DMS79 (cell line): ENCODE data around the gene ADSS1.
"Not testable (repeated sequence)": the region's sequence is repeated elsewhere in the genome, so short reads cannot be mapped to it uniquely, and the experiment has no call there.

ENCODE experiments used
- DNase-seq: peaks from one replicate; lab custom pipeline; 2025; lab: John Stamatoyannopoulos, UW

ADSS1 gene

DNA sequence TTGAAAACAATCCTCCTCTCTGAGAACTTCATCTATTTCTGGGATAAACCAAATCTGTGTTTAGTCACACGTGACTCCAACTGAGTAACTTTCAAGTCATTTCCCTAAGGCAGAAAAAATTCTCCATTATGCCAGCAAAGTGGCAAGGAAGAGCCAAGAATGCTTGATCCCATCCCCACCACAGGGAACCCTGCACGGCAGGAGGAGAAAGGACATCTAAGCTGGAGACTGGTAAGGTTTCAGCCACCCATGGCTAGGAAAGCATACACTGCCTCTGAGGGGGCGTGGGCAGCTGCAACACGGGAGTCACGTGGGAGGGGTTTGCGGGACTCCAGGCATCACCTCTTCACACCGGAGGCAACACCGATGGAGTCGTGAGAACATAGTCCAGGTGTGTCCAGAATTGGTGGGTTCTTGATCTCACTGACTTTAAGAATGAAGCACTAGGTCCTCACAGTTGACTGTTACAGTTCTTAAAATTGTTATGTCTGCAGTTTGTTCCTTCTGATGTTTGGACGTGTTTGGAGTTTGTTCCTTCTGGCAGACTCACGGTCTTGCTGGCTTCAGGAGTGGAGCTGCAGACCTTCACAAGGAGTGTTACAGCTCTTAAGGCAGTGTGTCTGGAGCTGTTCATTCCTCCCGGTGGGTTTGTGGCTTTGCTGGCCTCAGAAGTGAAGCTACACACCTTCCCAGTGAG, 26.2 kb downstream of the ADSS1 start:
- DNase-seq = no peak

DNA sequence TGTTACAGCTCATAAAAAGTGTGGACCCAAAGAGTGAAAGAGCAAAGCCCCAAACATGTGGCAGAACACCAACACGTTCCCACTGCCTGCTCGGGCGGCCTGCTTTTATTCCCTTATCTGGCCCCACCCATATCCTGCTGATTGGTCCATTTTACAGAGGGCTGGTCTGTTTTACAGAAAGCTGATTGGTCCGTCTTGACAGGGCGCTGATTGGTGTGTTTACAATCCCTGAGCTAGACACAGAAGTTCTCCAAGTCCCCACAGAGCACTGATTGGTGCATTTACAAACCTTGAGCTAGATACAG, 26.7 kb downstream of the ADSS1 start:
- not testable (repeated sequence) for DNase-seq

DNA sequence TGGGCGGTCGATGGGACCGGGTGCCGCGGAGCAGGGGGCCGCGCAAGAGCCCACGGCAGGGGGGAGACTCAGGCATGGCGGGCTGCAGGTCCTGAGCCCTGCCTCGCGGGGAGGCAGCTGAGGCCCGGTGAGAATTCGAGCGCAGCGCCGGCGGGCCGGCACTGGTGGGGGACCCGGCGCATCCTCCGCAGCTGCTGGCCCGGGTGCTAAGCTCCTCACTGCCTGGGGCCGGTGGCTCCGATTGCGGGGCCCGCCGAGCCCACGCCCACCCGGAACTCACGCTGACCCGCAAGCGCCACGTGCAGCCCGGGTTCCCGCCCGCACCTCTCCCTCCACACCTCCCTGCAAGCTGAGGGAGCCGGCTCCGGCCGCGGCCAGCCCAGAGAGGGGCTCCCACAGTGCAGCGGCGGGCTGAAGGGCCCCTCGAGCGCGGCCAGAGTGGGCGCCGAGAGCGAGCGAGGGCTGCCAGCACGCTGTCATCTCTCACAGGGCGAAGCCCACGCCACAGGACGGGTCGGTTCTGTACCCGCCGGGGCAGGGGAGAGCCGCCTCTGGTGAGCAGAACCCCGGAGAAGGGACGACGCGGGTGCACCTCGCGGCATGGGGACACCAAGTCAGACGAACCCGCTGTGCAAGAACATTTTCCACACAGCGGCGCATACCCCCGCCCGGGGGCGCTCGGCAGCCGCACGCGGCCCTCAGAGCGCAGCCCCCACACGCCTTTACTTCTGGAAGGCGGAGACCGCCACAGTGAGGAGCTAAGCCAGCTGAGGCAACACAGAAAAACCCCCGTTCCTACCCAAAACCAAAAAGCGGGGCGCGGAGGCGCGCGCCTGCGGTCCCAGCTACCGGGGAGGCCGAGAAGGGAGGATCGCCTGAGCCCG, 27.8 kb downstream of the ADSS1 start:
- DNase-seq = no peak

DNA sequence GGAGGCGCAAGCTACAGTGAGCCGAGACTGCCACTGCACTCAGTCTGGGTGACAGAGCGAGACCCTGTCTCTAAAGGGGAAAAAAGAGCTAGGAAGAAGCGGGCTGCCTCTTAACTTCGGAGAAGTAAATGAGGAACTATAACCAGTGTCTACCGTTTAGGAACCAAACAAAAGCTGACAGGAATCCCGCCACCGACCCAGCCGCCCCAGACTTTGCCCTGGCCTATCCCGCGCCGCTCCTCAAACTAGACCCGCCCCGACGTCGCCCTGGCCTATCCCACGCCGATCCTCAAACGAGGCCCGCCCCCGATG, 28.4 kb downstream of the ADSS1 start:
- DNase-seq = no peak

DNA sequence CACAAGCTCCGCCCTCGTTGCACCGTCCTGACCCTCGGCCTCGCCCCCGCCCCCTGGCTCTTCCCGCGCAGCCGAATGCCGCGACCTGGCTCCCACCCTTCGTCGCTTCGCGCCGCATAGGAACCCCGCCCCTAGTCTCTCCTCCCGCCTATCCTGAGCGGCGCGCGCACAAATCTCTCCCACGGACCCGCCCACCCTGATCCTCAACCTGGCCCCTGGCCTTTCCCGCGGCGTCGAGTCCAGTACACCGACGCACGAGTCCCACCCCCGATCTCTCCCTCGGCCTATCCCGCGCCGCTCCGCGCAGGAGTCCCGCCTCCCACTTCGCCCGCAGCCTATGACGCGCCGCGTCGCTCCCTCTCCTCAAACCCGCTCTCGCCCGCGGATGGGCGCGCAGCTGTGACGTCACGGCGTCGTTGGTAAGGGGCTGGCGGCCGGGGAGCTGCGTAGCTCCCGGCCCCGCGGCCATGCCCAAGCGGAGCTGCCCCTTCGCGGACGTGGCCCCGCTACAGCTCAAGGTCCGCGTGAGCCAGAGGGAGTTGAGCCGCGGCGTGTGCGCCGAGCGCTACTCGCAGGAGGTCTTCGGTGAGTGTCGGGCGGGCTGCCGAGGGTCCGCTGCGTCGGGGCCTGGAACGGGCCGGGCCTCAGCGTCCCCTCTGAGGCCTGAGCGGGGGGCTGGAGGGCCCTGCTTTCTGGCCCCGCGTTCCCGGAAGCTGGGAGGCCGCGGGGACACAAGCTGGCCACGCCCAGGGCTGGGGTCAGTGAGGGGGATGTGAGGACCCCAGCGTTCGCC, 28.9 kb downstream of the ADSS1 start, which contains the start of gene SIVA1:
Gene SIVA1 (plus strand): TSS at position 413 of the 793 bp plus-strand sequence. CDS start 55 bp downstream, at position 468.
- peak; percentile 100 for DNase-seq

DNA sequence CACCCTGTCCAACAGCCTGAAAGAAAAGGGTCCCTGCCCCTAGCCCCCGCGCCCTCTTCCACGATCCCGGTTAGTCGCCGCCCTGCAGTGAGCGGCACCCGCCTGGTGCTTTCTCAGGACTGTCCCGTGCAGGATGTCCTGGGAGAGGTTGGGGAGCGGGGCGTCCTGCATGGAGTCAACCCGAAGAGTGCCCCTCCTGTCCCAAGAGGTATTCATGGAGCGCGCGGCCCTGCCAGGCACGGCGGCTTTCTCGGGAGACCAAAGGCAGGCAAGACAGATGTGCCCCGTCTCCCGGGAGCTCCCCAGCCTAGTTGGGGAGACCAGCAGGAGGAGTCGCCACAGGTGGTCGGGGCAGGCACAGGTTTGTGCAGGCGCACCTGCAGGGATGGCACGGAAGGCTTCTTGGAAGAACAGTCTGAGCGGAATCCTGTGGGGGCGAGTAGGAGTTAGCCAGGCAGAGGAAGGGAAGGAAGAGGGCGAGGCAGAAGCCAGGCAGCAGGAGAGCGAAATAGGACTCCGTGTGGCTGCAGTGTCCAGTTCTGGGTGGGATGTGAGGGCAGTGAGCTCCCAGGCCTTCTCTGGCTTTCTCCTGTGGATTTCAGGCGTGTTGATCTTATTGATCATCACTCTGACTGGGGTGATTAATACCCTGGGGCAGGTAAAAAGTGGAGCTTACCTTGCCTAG, 29.6 kb downstream of the ADSS1 start:
- DNase-seq = no peak

DNA sequence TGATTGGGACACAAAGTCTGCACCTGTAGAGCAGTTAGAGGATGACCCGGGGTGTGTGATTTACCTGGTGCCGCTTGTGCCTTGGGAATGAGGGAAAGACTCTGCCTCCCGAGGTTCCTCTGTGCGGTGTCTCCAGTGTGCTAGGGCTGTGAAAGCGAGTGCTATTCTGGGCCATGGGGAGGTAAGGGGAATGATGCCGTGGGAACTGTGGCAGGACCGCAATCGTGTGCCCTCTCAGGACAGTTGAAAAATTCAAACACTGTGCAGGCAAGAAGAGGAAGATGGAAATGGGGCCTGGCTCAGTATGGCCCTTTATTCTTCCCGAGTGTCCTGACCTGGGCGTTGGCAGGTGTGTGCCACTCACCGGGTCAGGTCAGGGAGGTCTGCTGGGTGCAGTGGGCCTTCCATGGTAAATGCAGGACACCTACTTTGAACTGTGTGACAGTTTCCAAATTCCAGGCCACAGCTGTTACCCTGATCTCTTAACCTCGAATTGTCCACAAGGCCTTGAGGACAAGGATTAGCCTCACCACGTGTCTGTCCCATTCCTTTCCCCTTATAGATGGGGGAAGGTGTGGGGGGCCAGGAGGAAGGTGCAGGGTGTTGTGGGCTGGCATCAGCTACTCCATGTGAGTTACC, 30.3 kb downstream of the ADSS1 start:
- DNase-seq = no peak

DNA sequence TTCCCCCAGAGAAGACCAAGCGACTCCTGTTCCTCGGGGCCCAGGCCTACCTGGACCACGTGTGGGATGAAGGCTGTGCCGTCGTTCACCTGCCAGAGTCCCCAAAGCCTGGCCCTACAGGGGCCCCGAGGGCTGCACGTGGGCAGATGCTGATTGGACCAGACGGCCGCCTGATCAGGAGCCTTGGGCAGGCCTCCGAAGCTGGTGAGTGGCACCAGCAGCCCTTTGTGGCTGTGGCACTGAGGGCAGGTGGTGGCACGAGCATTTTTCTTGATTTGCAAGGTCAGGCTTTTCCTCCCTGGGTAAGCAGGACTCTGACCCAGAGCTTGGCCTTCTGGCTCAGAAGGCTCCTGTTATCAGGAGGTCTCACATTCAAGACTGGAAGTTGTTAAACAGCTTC, 31.6 kb downstream of the ADSS1 start:
- DNase-seq = no peak

DNA sequence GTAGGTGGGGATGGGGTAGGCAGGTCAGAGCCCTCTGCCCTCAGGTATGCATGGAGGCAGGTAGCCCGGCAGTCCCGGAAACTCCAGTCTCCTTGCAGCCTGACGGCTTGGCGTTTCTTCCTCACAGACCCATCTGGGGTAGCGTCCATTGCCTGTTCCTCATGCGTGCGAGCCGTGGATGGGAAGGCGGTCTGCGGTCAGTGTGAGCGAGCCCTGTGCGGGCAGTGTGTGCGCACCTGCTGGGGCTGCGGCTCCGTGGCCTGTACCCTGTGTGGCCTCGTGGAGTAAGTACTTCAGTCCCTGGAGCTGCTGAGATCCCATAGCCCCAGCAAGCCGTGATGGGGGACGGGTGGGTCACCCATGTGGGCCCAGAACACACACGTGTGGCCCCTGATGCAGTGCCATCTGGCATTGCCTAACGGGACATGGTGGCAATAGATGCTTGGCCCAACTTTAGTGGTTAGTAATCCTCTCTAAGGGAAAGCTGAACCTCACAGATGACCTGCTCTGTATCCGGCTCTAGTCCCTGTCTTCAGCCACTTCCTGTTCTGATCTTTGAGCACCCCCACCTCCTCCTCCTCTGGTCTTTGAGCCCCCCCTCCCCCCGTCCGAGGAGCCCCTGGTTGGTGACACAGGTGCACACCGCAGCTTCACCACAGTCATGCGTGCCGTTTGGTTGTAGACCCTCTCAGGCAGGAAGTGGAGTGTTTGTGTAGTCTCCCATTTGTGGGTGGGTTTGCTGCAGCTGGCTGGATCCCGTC, 32.6 kb downstream of the ADSS1 start:
- DNase-seq = no peak

DNA sequence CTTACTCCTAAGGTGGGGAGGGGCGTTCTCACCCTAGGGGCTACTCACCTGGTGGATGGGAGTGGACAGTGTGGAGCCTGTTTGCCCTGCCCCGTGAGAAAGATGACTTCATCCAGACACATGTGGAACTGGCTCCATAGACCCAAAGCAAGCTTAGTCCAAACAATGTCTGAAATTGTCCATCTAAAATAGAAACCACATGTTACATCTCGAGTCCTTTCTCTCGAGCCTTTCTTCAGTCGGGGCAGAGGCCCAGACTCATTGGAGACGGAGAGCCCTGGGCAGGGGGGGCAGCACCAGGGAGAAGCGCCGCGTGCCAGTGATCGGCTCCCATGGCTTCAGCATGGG, 33.2 kb downstream of the ADSS1 start:
- DNase-seq = no peak

DNA sequence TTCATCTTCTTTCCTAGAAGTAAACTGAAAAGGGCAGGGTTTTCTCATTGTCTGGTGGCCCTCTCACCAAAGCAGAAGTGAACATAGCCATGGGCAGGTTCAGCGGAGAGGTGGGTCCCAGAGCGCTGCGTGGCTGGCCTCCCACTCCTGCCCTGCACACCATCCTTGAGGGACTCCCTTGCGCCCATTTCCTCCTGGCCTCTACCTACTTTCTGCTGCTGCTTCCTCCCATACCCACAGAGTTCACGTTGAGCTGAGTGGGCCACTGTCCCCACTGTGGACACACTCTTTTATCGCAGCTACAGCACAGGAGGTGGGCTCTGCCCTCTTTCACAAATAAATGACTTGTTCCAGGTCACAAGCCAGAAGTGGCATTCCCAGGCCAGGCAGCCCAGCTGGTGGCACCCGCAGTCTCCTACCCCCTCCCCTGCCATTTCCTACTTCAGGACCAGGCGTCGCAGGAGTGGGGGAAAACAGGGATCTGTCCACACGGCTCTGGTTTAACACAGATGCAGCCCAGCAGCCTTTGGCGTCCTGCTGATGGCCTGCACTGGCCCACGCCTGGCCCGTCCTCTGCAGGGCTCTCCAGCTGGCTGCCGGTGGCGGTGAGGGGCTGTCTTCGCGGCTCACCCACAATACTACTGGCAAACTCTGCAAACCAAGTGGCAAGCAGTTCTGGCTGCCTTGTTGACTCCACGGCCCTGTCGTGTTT, 33.8 kb downstream of the ADSS1 start:
- DNase-seq = no peak

DNA sequence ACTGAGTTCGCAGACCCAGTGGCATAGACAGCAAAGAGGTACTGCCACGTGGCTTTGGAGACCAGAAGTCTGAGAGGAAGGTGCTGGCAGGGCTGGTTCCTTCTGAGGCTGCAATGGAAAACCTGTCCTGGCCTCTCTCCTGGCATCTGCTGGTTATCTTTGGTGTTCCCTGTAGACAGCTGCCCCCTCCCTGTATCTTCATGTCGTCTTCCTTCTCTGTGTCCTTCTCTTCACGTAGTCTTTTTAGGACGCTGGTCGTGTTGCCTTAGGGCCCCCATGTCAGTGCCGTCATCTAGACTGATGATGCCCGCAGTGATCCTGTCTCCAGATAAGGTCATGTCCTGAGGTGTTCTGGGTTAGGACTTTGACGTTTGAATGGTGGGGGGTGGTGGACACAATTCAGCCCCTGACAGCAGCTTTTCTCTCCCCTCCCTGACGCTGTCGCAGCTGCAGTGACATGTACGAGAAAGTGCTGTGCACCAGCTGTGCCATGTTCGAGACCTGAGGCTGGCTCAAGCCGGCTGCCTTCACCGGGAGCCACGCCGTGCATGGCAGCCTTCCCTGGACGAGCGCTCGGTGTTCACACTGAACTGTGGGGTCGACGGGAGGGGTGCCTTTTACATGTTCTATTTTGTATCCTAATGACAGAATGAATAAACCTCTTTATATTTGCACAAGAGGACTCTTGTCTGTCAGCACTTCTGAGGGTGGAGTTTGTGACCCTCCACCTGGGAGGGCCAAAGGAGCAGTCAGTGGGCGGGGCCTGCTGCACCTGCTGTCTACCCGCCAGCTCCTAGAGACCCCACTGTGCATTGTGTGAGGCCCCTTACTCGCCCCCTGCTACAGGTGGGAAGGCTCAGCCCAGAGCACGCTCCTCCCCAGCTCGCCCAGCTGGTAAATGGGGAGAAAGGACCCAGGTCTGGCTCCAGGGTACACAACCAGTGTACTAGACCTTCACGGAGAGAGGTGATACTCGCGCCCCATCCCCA, 35.2 kb downstream of the ADSS1 start:
- DNase-seq = no peak

DNA sequence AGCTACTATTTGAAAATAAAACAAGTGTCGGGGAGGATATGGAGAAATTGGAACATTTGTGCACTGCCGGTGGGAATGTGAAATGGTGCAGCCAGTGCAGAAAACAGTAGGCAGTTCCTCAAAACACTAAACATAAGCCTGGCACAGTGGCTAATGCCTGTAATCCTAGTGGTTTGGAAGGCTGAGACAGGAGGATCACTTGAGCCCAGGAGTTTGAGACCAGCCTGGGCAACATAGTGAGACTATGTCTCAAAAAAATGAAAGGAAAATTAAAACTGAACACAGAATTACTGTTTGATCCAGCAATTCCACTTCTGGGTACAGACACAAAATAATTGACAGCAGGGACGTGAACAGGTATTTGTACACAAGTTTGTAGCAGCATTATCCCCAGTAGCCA, 41.5 kb downstream of the ADSS1 start:
- no peak for DNase-seq

DNA sequence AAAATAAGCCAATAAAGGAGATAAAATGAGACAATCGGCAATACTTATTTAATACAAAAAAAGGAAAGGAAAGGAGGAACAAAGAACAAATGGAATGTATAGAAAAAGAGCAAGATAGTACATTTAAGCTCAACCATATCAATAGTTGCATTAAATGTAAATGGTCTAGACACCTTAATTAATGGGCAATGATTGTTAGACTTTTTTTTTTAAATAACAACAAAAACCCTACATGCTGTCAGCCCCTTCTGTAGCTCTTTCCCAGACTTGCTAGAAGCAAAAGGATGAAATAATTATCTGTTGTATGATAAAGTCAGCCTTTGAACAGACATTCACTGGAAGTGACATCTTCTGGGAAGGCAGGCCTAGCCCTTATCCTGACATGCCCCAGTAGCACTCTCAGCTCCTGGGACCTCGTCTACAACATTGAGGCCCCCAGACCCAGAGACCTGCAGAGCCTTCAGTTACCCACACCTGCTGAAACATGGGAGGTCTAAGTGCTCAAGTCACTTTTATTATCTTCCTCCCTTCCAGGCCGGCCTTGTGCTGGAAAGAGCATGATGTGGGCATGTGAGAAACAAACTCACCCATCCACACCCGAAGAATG, 42.3 kb downstream of the ADSS1 start:
- DNase-seq = no peak

DNA sequence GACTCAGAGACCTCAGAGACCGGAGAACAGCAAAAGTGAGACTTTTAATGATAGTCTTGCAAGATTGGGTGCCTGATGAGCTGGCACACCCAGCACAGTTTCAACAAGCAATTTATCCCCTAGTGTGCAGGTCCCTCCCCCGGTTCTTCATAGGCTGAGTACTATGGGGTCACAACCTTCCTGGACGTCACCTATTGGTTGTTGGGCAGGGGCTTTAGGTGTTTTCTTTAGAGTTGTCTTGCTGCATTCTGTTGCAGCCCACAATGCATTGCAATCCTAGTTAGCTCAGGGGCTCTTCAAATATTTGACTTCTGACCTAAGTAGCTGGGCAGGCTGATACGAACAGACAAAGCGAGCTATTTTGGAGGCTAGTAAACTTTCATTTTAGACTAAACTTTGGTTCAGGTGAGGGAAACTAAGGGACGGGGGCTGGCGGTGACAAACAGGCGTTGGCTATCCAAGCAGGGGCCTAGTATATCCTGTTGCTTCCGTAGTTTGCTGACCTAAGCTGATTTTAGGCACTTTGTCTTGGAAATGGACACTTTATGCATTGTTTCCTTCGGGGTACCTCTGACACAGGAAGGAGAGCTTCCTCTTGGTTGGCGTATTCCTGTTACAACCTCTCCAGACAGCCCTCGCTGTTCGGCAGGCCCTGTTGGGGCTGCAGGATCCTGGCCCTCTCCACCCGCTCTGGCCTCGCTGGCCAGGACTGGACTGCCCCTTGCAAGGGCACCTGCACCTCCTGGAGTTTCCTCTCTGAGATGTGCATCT, 43.0 kb downstream of the ADSS1 start:
- no peak for DNase-seq

DNA sequence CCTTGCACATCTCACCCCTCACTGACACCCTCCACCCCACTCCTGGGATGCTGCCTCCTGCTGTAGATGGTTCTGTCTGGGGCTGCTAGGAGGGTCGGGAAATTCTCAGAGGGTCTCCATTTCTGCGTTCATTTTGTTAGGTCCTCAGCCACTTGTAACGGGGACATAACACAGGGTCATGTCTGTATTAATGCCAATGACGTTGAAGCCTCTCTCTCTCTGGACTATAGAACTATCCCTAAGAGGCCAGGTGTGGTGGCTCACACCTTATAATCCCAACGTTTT, 43.5 kb downstream of the ADSS1 start:
- DNase-seq = no peak

DNA sequence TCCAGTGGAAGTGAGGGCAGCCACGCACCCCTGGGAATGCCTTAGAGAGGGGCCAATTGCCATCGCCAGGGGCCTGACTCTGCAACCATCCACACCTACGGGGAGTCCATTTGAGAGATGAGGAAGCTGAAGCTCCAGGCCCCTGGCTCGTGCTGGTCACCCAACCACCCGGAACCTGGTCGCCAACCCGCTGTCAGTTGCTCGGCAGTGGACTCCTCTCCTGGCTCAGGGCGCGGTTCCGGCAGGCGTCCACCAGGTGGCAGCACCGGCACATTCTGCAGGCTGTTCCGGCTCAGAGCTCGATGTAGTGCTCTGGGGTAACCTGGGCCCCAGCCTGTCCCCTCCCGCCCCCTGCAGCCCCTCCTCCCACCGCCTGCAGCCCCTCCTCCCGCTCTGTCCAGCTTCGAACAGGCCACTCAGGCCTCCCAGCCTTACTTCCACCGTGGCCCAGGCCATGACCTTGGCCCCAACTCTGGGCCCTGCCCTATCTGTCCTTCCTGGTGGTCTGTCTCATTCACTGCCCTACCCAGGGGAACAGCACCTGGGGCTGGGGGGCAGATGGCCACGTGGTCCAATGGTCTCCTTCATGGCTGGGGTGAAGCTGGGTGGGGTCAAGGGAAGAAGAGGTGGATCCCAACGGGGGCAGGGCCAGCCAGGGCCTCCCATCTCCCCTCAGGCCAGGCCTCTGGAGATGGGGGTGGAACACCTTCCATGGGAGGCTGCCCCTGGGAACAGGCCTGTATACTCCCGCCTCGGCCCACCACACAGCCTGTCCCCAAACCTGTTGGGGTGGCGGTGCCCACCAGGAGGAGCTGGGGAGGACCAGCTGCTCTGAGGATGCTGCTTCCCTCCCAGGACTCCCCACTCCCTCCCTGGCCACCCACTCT, 44.7 kb downstream of the ADSS1 start:
- DNase-seq = peak; percentile 57
